CD4-positive, alpha-beta T cell (primary cell): Measurements from ENCODE around the gene SORL1. TPM values are rescaled to one million over a fixed set of nuclear protein-coding genes. Genes with fewer than 3 reads are reported as not detected.

Source experiments
- ATAC-seq: fragments of 200-7000 bp; cut with Tn5 transposase; one replicate; pipeline ENCODE4 v1.10.0; 2022; ENCODE audit warnings: mild to moderate bottlenecking; ENCODE audit not compliant: poor library complexity
- CTCF ChIA-PET: fragments of 350-600 bp; sonication (Branson Sonifier 250); formaldehyde crosslinking; loops from one replicate; lab custom pipeline; 2021; ENCODE audit warnings: antibody characterized with exemption, inconsistent platforms; lab: Charles Lee
- POLR2A ChIA-PET: fragments of 350-600 bp; sonication (Branson Sonifier 250); formaldehyde crosslinking; loops from one replicate; lab custom pipeline; 2021; ENCODE audit warnings: antibody characterized with exemption, inconsistent platforms; lab: Charles Lee
- DNase-seq, 14 experiments: peaks; one replicate each; pipeline ENCODE4 v3.0.0-alpha.2; 2013 to 2020; ENCODE audit warnings: mixed read lengths in 2 of 14
- H3K27ac ChIP-seq, 2 donors: one replicate each; pipeline versions ENCODE4 v1.5.1 to v1.7.0; 2013; ENCODE audit warnings: low read length in 2 of 2, low read depth in 1 of 2, mild to moderate bottlenecking in 1 of 2
- H3K27me3 ChIP-seq, 2 experiments: 1 replicate in 1 of 2; 2 replicates in 1 of 2; pipeline versions ENCODE4 v1.6.1 to v1.7.0; 2013; ENCODE audit warnings: low read length in 2 of 2, control low read depth in 1 of 2, mild to moderate bottlenecking in 1 of 2, moderate library complexity in 1 of 2; ENCODE audit not compliant: insufficient read depth in 2 of 2, control insufficient read depth in 1 of 2
- H3K36me3 ChIP-seq: one replicate; pipeline ENCODE4 v1.6.1; 2013; ENCODE audit warnings: low read length, control low read depth; ENCODE audit not compliant: insufficient read depth
- H3K4me1 ChIP-seq: one replicate; pipeline ENCODE4 v1.6.1; 2013; ENCODE audit warnings: low read length, control low read depth; ENCODE audit not compliant: insufficient read depth
- H3K4me3 ChIP-seq: one replicate; pipeline ENCODE4 v1.5.1; 2013; ENCODE audit warnings: mild to moderate bottlenecking, low read length, moderate library complexity
- H3K9me3 ChIP-seq, 2 experiments: 1 replicate in 1 of 2; 2 replicates in 1 of 2; pipeline versions ENCODE4 v1.6.1 to v1.7.0; 2013; ENCODE audit warnings: low read length in 2 of 2, mild to moderate bottlenecking in 2 of 2, control low read depth in 1 of 2, moderate library complexity in 1 of 2; ENCODE audit not compliant: control insufficient read depth in 1 of 2, insufficient read depth in 1 of 2
- H3K27ac Mint-ChIP-seq: one replicate; pipeline ENCODE4 v1.8.0; 2020; ENCODE audit warnings: mixed read lengths
- H3K27me3 Mint-ChIP-seq: one replicate; pipeline ENCODE4 v1.8.0; 2021; ENCODE audit warnings: mixed read lengths
- H3K36me3 Mint-ChIP-seq: one replicate; pipeline ENCODE4 v1.8.0; 2021; ENCODE audit warnings: low read depth, mixed read lengths
- H3K4me1 Mint-ChIP-seq: one replicate; pipeline ENCODE4 v1.8.0; 2021; ENCODE audit warnings: low read depth, mixed read lengths
- H3K4me3 Mint-ChIP-seq: one replicate; pipeline ENCODE4 v1.8.0; 2020; ENCODE audit warnings: mild to moderate bottlenecking, mixed read lengths
- H3K9me3 Mint-ChIP-seq: one replicate; pipeline ENCODE4 v1.8.0; 2020; ENCODE audit warnings: mixed read lengths
- intact Hi-C, 2 experiments: fragments of 100-400 bp; cut with DNase I in 1 of 2; cut with micrococcal nuclease in 1 of 2; formaldehyde crosslinking; loops; one replicate each; pipeline versions ENCODE4 v1.15.1 to v1.9.0; 2023 to 2025; cut with DNase I, micrococcal nuclease
- total RNA-seq, 174 experiments: library from RNA in 2 of 174; stranded (reverse) in 2 of 174; gene quantifications; one replicate each; pipeline ENCODE4 v1.2.3 and lab custom pipeline; 2021 to 2026
- TF ChIP-seq, protein P1 (sequence below): fragments of 200-600 bp; IDR thresholded peaks from one replicate; pipeline ENCODE4 v1.8.0; 2022; ENCODE audit warnings: antibody characterized with exemption, mild to moderate bottlenecking

Gene SORL1
- total RNA-seq, 2 experiments from 2014 or later = 235 to 241 TPM

DNA sequence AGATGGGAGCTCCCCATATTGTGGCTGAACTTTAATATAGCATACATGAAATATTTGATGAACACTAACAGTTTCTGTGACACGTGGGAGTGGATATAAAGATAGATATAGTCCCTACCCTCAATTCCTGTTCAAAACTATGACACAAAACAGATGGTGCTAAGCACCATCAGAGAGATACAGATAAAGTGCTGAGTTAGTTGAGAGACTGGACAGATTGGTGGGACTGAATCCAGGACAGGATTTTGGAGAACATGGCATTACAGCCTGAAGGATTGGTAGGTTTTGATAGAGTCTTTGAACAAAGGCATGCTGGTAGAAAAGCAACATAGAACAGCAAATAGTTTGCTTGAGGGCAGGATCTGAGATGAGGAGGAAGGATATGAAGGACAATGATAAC lies 215.7 kb downstream of the SORL1 start:
- Histone ChIP-seq H3K4me3 (no peak overlapping the region), H3K27ac (no peak overlapping the region), H3K27me3 (no peaks in the 10 kb centered on the region), H3K4me1 (no peaks in the 10 kb centered on the region), H3K36me3 (no peaks in the 10 kb centered on the region), H3K9me3 (no peaks in the 10 kb centered on the region)
- Mint-ChIP-seq H3K27ac (no peak overlapping the region), H3K4me1 (no peaks in the 10 kb centered on the region), H3K36me3 (no peaks in the 10 kb centered on the region), H3K27me3 (no peaks in the 10 kb centered on the region), H3K4me3 (no peak overlapping the region), H3K9me3 (no peaks in the 10 kb centered on the region)
- TF ChIP-seq, protein P1, sequence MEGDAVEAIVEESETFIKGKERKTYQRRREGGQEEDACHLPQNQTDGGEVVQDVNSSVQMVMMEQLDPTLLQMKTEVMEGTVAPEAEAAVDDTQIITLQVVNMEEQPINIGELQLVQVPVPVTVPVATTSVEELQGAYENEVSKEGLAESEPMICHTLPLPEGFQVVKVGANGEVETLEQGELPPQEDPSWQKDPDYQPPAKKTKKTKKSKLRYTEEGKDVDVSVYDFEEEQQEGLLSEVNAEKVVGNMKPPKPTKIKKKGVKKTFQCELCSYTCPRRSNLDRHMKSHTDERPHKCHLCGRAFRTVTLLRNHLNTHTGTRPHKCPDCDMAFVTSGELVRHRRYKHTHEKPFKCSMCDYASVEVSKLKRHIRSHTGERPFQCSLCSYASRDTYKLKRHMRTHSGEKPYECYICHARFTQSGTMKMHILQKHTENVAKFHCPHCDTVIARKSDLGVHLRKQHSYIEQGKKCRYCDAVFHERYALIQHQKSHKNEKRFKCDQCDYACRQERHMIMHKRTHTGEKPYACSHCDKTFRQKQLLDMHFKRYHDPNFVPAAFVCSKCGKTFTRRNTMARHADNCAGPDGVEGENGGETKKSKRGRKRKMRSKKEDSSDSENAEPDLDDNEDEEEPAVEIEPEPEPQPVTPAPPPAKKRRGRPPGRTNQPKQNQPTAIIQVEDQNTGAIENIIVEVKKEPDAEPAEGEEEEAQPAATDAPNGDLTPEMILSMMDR = no peak
- ChIA-PET CTCF (no interaction called here), POLR2A (no interaction called here)
- DNase-seq = no peak
- ATAC-seq = no peak
- intact Hi-C loops = no loop called here

DNA sequence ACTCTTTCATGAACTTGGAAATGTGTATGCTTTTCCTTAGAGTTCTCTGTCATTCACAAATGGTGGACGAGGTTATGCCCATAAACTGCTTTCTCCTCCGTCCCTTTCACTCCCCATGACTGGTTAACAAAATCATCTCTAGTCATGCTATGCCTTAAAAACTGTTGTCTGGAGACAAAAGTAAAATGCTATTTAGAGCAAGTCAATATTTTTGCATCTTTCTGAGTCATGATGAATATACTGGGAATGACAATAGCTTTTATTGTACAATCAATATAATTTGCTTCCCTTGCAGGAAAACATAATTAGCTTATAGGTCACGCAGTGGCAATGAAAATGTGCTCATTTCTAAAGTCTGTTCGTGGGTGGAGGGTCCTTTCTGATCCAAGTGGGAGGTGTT lies 217.3 kb downstream of the SORL1 start:
- CTCF ChIA-PET = no interaction called here
- H3K27ac ChIP-seq = no peak overlapping the region
- H3K9me3 Mint-ChIP-seq = no peaks in the 10 kb centered on the region
- intact Hi-C loops = no loop called here
- TF ChIP-seq, protein P1 = no peak
- DNase-seq = no peak
- no peaks in the 10 kb centered on the region for H3K4me1 ChIP-seq
- no peaks in the 10 kb centered on the region for H3K36me3 ChIP-seq
- H3K27me3 Mint-ChIP-seq = no peaks in the 10 kb centered on the region
- POLR2A ChIA-PET = no interaction called here
- ATAC-seq = no peak
- H3K9me3 ChIP-seq = no peaks in the 10 kb centered on the region
- H3K4me3 Mint-ChIP-seq = no peak overlapping the region
- H3K27me3 ChIP-seq = no peaks in the 10 kb centered on the region
- H3K4me3 ChIP-seq = no peak overlapping the region
- H3K4me1 Mint-ChIP-seq = no peaks in the 10 kb centered on the region
- H3K27ac Mint-ChIP-seq = no peak overlapping the region
- H3K36me3 Mint-ChIP-seq = no peaks in the 10 kb centered on the region

DNA sequence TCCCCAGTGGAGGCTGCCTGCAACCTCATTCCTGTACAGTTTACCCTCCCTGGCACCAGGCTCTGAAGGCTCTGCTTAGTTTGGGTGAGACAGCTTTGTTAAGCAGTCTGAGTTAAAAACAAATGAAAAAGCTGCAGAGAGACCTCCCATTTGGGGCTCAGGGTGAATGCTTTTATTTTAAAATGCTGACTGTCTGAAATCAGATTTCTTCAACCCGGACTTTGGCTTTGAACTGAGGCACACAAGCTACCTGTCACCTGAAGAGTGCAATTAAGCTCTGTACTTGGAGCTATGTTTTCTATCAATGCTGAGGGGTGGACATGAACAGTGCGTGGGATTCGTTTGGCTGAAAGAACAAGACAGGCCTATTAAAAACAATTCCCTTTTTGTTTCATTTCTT lies 218.2 kb downstream of the SORL1 start:
- H3K27ac ChIP-seq = no peak overlapping the region
- Mint-ChIP-seq H3K4me3 (no peak overlapping the region), H3K27ac (no peak overlapping the region), H3K4me1 (no peaks in the 10 kb centered on the region), H3K27me3 (no peaks in the 10 kb centered on the region), H3K9me3 (no peaks in the 10 kb centered on the region), H3K36me3 (no peaks in the 10 kb centered on the region)
- ATAC-seq = no peak
- ChIA-PET POLR2A (no interaction called here), CTCF (interaction anchor here (0.7 kb wide), 1 partner anchor 1094 kb away, joined by 3 read pairs; no protein-coding TSS in a partner anchor)
- no peaks in the 10 kb centered on the region for H3K27me3 ChIP-seq
- no peaks in the 10 kb centered on the region for H3K4me1 ChIP-seq
- H3K9me3 ChIP-seq = no peaks in the 10 kb centered on the region
- no peak for DNase-seq
- TF ChIP-seq, protein P1 = no peak
- no peaks in the 10 kb centered on the region for H3K36me3 ChIP-seq
- no peak overlapping the region for H3K4me3 ChIP-seq
- intact Hi-C loops = no loop called here
